A549 (cell line): Measurements from ENCODE around the gene GPBP1L1. TPM values are rescaled to one million over a fixed set of nuclear protein-coding genes. Genes with fewer than 3 reads are reported as not detected.

Experiments
- ATAC-seq, 2 experiments: fragments of 200-7000 bp in 1 of 2; fragments of >200 bp in 1 of 2; cut with Nextera tagmentation in 1 of 2; cut with Tn5 transposase in 1 of 2; 3 replicates each; pipeline versions ENCODE4 v1.8.0 to v1.9.1; 2018 to 2020; ENCODE audit warnings: mild to moderate bottlenecking in 1 of 2, moderate library complexity in 1 of 2
- CTCF ChIA-PET: fragments of 300-600 bp; sonication (Branson Sonifier 250); formaldehyde crosslinking; extraction: SDS; loops from one replicate; lab custom pipeline; 2021; ENCODE audit warnings: antibody characterized with exemption, inconsistent platforms; lab: Yijun Ruan, JAX
- POLR2A ChIA-PET: fragments of 350-600 bp; formaldehyde crosslinking; extraction: SDS; loops from one replicate; lab custom pipeline; 2021; ENCODE audit warnings: antibody characterized with exemption, inconsistent platforms; lab: Yijun Ruan, JAX
- DNase-seq, 2 experiments: peaks; one replicate each; pipeline versions ENCODE4 v3.0.0 to v3.0.0-alpha.2; 2011 to 2016; ENCODE audit warnings: low read depth in 1 of 2, low spot score in 1 of 2
- FAIRE-seq: peaks from 2 replicates; lab custom pipeline; 2011; peaks lifted over from hg19 to GRCh38; lab: Jason Lieb, UNC
- H3K27ac ChIP-seq, 2 experiments: fragments of >200 bp; sonication (Bioruptor Twin); formaldehyde crosslinking; 3 replicates each; pipeline ENCODE4 v1.5.1; 2016 to 2017
- H3K4me1 ChIP-seq: fragments of >200 bp; sonication (Bioruptor Twin); formaldehyde crosslinking; 3 replicates; pipeline ENCODE4 v1.6.1; 2016
- H3K4me2 ChIP-seq: fragments of >200 bp; sonication (Bioruptor Twin); formaldehyde crosslinking; 3 replicates; pipeline ENCODE4 v1.6.1; 2016
- H3K4me3 ChIP-seq: fragments of >200 bp; sonication (Bioruptor Twin); formaldehyde crosslinking; 3 replicates; pipeline ENCODE4 v1.5.1; 2016
- H3K9me3 ChIP-seq: fragments of >200 bp; sonication (Bioruptor Twin); formaldehyde crosslinking; 3 replicates; pipeline ENCODE4 v1.6.1; 2016
- CBX8 ChIP-seq: fragments of 200-600 bp; sonication (generic); IDR thresholded peaks from 2 replicates; pipeline ENCODE4 v1.6.1; 2016
- CEBPB ChIP-seq, 2 experiments: fragments of >200 bp in 1 of 2; sonication (Bioruptor Twin) in 1 of 2; formaldehyde crosslinking in 1 of 2; IDR thresholded peaks; 2 replicates each; pipeline ENCODE4 v1.6.1; 2012 to 2016
- CHD4 ChIP-seq: fragments of 200-600 bp; sonication (generic); IDR thresholded peaks from 2 replicates; pipeline ENCODE4 v1.6.1; 2016; ENCODE audit warnings: antibody characterized with exemption, mild to moderate bottlenecking, borderline replicate concordance
- EHF ChIP-seq: fragments of 250-450 bp; sonication (Bioruptor Pico); IDR thresholded peaks from 2 replicates; pipeline ENCODE4 v1.5.0; 2020; ENCODE audit warnings: mild to moderate bottlenecking
- EP300 ChIP-seq, 2 experiments: fragments of >200 bp; sonication (Bioruptor Twin); formaldehyde crosslinking; IDR thresholded peaks; 2 replicates in 1 of 2; 3 replicates in 1 of 2; pipeline ENCODE4 v1.6.1; 2016 to 2017
- FOSB ChIP-seq: fragments of 250-450 bp; sonication (Bioruptor Pico); IDR thresholded peaks from 2 replicates; pipeline ENCODE4 v1.5.0; 2020; ENCODE audit warnings: mild to moderate bottlenecking, moderate library complexity
- FOSL2 ChIP-seq, 2 experiments: fragments of 450-650 bp in 1 of 2; fragments of >200 bp in 1 of 2; sonication (Bioruptor Twin) in 1 of 2; formaldehyde crosslinking; IDR thresholded peaks; 2 replicates each; pipeline versions ENCODE4 v1.5.0 to v1.6.1; 2016 to 2020; ENCODE audit warnings: mild to moderate bottlenecking in 1 of 2, moderate library complexity in 1 of 2
- HOXA7 ChIP-seq: fragments of 250-450 bp; sonication (Bioruptor Pico); IDR thresholded peaks from 2 replicates; pipeline ENCODE4 v1.5.0; 2020; ENCODE audit warnings: mild to moderate bottlenecking, moderate library complexity
- HOXB13 ChIP-seq: fragments of 250-450 bp; sonication (Bioruptor Pico); IDR thresholded peaks from 2 replicates; pipeline ENCODE4 v1.5.0; 2020; ENCODE audit warnings: low read depth, mild to moderate bottlenecking, moderate library complexity
- JUN ChIP-seq, 2 experiments: fragments of >200 bp; sonication (Bioruptor Twin); formaldehyde crosslinking; IDR thresholded peaks; 2 replicates in 1 of 2; 3 replicates in 1 of 2; pipeline ENCODE4 v1.6.1; 2016 to 2017
- JUNB ChIP-seq: fragments of >200 bp; sonication (Bioruptor Twin); formaldehyde crosslinking; IDR thresholded peaks from 2 replicates; pipeline ENCODE4 v1.6.1; 2016
- MAFK ChIP-seq: fragments of 450-650 bp; IDR thresholded peaks from 2 replicates; pipeline ENCODE4 v1.6.1; 2014; ENCODE audit not compliant: partially characterized antibody
- NPAS2 ChIP-seq: fragments of 250-450 bp; sonication (Bioruptor Pico); IDR thresholded peaks from 2 replicates; pipeline ENCODE4 v1.8.0; 2022; ENCODE audit warnings: mild to moderate bottlenecking, moderate library complexity, borderline replicate concordance
- NR3C1 ChIP-seq: fragments of >200 bp; sonication (Bioruptor Twin); formaldehyde crosslinking; IDR thresholded peaks from 3 replicates; pipeline ENCODE4 v1.6.1; 2017
- PHF8 ChIP-seq: fragments of 200-600 bp; sonication (generic); IDR thresholded peaks from 2 replicates; pipeline ENCODE4 v1.6.1; 2016; ENCODE audit warnings: low read depth, mild to moderate bottlenecking, antibody characterized with exemption, moderate library complexity, borderline replicate concordance
- POLR2A ChIP-seq: IDR thresholded peaks from 2 replicates; pipeline ENCODE4 v1.6.1; 2012; ENCODE audit warnings: mild to moderate bottlenecking, low read length
- POLR2AphosphoS2 ChIP-seq: conservative IDR thresholded peaks from 2 replicates; pipeline ENCODE4 v1.6.1; 2012; ENCODE audit warnings: low read length, improper control_type of control experiment, inconsistent platforms
- TFCP2L1 ChIP-seq: fragments of 250-450 bp; sonication (Bioruptor Pico); IDR thresholded peaks from 2 replicates; pipeline ENCODE4 v1.5.0; 2021; ENCODE audit warnings: mild to moderate bottlenecking
- WGBS: methylation state at CpG from one replicate; pipeline ENCODE4 v1.1.6; 2017; ENCODE audit errors: missing lambda C conversion rate; 5-methylcytosine and 5-hydroxymethylcytosine counted together
- polyA minus RNA-seq: library from RNA; depleted of rRNA, polyadenylated mRNA; stranded (reverse); fragments of >200 nt; gene quantifications from 2 replicates; pipeline ENCODE4 v1.2.3, GENCODE V29; 2011; rRNA and poly(A)+ RNA removed
- polyA plus RNA-seq, 4 experiments: library from polyadenylated mRNA; depleted of rRNA in 3 of 4; stranded (reverse); fragments of >200 nt; fragmentation: RNase III in 1 of 4; extraction: RNeasy Plus Mini Kit Qiagen cat#74134 plus additional on column Dnase treatment in 1 of 4; gene quantifications; 2 replicates in 3 of 4; 3 replicates in 1 of 4; pipeline ENCODE4 v1.2.3, GENCODE V29; 2011 to 2017
- TF ChIP-seq, protein P1 (sequence below): IDR thresholded peaks from 2 replicates; pipeline ENCODE4 v1.6.1; 2012
- TF ChIP-seq, protein P2 (sequence below): fragments of 250-450 bp; sonication (Bioruptor Pico); IDR thresholded peaks from 2 replicates; pipeline ENCODE4 v1.5.0; 2021; ENCODE audit warnings: mild to moderate bottlenecking, moderate library complexity, borderline replicate concordance
- TF ChIP-seq, protein P3 (sequence below): fragments of >200 bp; sonication (Bioruptor Twin); formaldehyde crosslinking; IDR thresholded peaks from 3 replicates; pipeline ENCODE4 v1.5.1; 2016
- TF ChIP-seq, protein P4 (sequence below): fragments of 250-450 bp; sonication (Bioruptor Pico); IDR thresholded peaks from 2 replicates; pipeline ENCODE4 v1.5.0; 2020; ENCODE audit warnings: low read depth, mild to moderate bottlenecking, moderate library complexity

Gene GPBP1L1, protein sequence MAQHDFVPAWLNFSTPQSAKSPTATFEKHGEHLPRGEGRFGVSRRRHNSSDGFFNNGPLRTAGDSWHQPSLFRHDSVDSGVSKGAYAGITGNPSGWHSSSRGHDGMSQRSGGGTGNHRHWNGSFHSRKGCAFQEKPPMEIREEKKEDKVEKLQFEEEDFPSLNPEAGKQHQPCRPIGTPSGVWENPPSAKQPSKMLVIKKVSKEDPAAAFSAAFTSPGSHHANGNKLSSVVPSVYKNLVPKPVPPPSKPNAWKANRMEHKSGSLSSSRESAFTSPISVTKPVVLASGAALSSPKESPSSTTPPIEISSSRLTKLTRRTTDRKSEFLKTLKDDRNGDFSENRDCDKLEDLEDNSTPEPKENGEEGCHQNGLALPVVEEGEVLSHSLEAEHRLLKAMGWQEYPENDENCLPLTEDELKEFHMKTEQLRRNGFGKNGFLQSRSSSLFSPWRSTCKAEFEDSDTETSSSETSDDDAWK
- polyA plus RNA-seq (2011; rRNA removed) (61.3 and 74.0 TPM in 2 replicates), polyA plus RNA-seq (2017; fragmentation: RNase III; extraction: RNeasy Plus Mini Kit Qiagen cat#74134 plus additional on column Dnase treatment) (47.7 to 50.9 TPM (median 50.5 TPM) in 3 replicates), polyA minus RNA-seq (60.0 and 65.4 TPM in 2 replicates)
- 13.3 and 14.8 TPM in 2 replicates for polyA plus RNA-seq (2012; cell fraction: cytosol; rRNA removed)
- 11.6 and 17.7 TPM in 2 replicates for polyA plus RNA-seq (2012; cell fraction: nucleus; rRNA removed)

GRCh38 chr1:45686288-45687013 lies at the start of gene GPBP1L1:
Gene GPBP1L1, minus strand, starts transcription at chr1:45686533. Its CDS starts 27,446 bp downstream, at chr1:45659087.
- H3K4me1 ChIP-seq, result peaks cover 31% of the 10 kb centered on the region; the same call in 2 of the 3 replicates
- peak; percentile 29; the same call in 1 of the 2 replicates for TF ChIP-seq POLR2A
- TF ChIP-seq HOXA7 (CRISPR knock-in tag), result 0 out of 2 replicates have a peak, but pooled peaks have one; percentile 37
- TF ChIP-seq FOSB (CRISPR knock-in tag), result no peak
- TF ChIP-seq, protein P1, sequence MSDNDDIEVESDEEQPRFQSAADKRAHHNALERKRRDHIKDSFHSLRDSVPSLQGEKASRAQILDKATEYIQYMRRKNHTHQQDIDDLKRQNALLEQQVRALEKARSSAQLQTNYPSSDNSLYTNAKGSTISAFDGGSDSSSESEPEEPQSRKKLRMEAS, result peak; percentile 66; the same call in 1 of the 2 replicates
- peak; percentile 16; the same call in 1 of the 2 replicates for TF ChIP-seq PHF8
- no peak for TF ChIP-seq HOXB13 (CRISPR knock-in tag)
- peak in 1 of 2 experiments; percentile 45; a peak in 3 of 5 replicates for TF ChIP-seq JUN (IDR thresholded peaks at IDR 0.05)
- 0 out of 2 replicates have a peak, but pooled peaks have one; percentile 17 for TF ChIP-seq TFCP2L1 (CRISPR knock-in tag)
- WGBS, result 0% methylated on average over 27 of the region's 52 CpGs
- FAIRE-seq, result no peak
- H3K9me3 ChIP-seq, result no peaks in the 10 kb centered on the region
- DNase-seq, result peak; percentile 88 to 96
- peak within 1 kb of the TSS; percentile 97 to 98 for H3K27ac ChIP-seq
- ChIA-PET CTCF (interaction anchor here (0.9 kb wide), 1 partner anchor 204 kb away, joined by 3 read pairs; no protein-coding TSS in a partner anchor), POLR2A (interaction anchor here (0.5 to 2.2 kb wide), 9 partner anchors 8 to 423 kb away, joined by 3 to 9 read pairs (median 5); partner anchors contain the start of gene PRDX1)
- peak; percentile 79 to 86 for ATAC-seq
- peak within 1 kb of the TSS; percentile 92 for H3K4me2 ChIP-seq
- peak within 1 kb of the TSS; percentile 83 for H3K4me3 ChIP-seq

GRCh38 chr1:45730780-45731319 lies 44.5 kb upstream of the GPBP1L1 start:
- Histone ChIP-seq H3K4me3 (no peak overlapping the region), H3K4me2 (no peak overlapping the region), H3K27ac (no peak overlapping the region), H3K4me1 (no peaks in the 10 kb centered on the region), H3K9me3 (no peaks in the 10 kb centered on the region)
- WGBS, result 100% methylated on average over 1 of the region's 1 CpG
- no peak for DNase-seq
- POLR2A ChIA-PET, result no interaction called here
- no peak for FAIRE-seq
- no peak for ATAC-seq
- no peak for TF ChIP-seq CHD4
- no peak for TF ChIP-seq CEBPB (IDR thresholded peaks at IDR 0.05)
- TF ChIP-seq JUN (IDR thresholded peaks at IDR 0.05), result no peak
- no peak for TF ChIP-seq MAFK
- no peak for TF ChIP-seq EHF (CRISPR knock-in tag)
- no peak for TF ChIP-seq JUNB
- TF ChIP-seq EP300 (IDR thresholded peaks at IDR 0.05), result no peak
- TF ChIP-seq FOSL2 (IDR thresholded peaks at IDR 0.05), result no peak
- TF ChIP-seq FOSL2 (CRISPR knock-in tag; IDR thresholded peaks at IDR 0.05), result no peak
- TF ChIP-seq POLR2AphosphoS2, result no peak
- TF ChIP-seq NPAS2 (CRISPR knock-in tag), result no peak
- TF ChIP-seq CBX8, result no peak
- TF ChIP-seq, protein P2, sequence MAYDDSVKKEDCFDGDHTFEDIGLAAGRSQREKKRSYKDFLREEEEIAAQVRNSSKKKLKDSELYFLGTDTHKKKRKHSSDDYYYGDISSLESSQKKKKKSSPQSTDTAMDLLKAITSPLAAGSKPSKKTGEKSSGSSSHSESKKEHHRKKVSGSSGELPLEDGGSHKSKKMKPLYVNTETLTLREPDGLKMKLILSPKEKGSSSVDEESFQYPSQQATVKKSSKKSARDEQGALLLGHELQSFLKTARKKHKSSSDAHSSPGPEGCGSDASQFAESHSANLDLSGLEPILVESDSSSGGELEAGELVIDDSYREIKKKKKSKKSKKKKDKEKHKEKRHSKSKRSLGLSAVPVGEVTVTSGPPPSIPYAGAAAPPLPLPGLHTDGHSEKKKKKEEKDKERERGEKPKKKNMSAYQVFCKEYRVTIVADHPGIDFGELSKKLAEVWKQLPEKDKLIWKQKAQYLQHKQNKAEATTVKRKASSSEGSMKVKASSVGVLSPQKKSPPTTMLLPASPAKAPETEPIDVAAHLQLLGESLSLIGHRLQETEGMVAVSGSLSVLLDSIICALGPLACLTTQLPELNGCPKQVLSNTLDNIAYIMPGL (CRISPR knock-in tag), result no peak
- TF ChIP-seq, protein P3, sequence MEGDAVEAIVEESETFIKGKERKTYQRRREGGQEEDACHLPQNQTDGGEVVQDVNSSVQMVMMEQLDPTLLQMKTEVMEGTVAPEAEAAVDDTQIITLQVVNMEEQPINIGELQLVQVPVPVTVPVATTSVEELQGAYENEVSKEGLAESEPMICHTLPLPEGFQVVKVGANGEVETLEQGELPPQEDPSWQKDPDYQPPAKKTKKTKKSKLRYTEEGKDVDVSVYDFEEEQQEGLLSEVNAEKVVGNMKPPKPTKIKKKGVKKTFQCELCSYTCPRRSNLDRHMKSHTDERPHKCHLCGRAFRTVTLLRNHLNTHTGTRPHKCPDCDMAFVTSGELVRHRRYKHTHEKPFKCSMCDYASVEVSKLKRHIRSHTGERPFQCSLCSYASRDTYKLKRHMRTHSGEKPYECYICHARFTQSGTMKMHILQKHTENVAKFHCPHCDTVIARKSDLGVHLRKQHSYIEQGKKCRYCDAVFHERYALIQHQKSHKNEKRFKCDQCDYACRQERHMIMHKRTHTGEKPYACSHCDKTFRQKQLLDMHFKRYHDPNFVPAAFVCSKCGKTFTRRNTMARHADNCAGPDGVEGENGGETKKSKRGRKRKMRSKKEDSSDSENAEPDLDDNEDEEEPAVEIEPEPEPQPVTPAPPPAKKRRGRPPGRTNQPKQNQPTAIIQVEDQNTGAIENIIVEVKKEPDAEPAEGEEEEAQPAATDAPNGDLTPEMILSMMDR, result no peak
- TF ChIP-seq, protein P4, sequence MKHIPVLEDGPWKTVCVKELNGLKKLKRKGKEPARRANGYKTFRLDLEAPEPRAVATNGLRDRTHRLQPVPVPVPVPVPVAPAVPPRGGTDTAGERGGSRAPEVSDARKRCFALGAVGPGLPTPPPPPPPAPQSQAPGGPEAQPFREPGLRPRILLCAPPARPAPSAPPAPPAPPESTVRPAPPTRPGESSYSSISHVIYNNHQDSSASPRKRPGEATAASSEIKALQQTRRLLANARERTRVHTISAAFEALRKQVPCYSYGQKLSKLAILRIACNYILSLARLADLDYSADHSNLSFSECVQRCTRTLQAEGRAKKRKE, result no peak
- no peak for TF ChIP-seq NR3C1
- CTCF ChIA-PET, result interaction anchor here (0.6 kb wide), 1 partner anchor 356 kb away, joined by 4 read pairs; no protein-coding TSS in a partner anchor
